K562 (cell line): Measurements from ENCODE around the gene ZNF780B. TPM values are rescaled to one million over a fixed set of nuclear protein-coding genes. Genes with fewer than 3 reads are reported as not detected.

Experiments used
- HCFC1 ChIP-seq: IDR thresholded peaks from 2 replicates; pipeline ENCODE4 v1.6.1; 2012; ENCODE audit warnings: low read depth, low read length, improper control_type of control experiment
- JUN ChIP-seq, 2 experiments: sonication (generic) in 1 of 2; formaldehyde crosslinking in 1 of 2; IDR thresholded peaks; 2 replicates each; pipeline versions ENCODE4 v1.6.1 to v1.8.0; 2012 to 2022; ENCODE audit warnings: borderline replicate concordance in 2 of 2, mild to moderate bottlenecking in 2 of 2, improper control_type of control experiment in 1 of 2, low read depth in 1 of 2, low read length in 1 of 2, missing genetic modification reagents in 1 of 2
- KAT7 ChIP-seq: sonication (generic); formaldehyde crosslinking; IDR thresholded peaks from 2 replicates; pipeline ENCODE4 v1.8.0; 2022; ENCODE audit warnings: missing genetic modification reagents, mild to moderate bottlenecking, borderline replicate concordance
- LEF1 ChIP-seq: fragments of 450-650 bp; IDR thresholded peaks from 2 replicates; pipeline ENCODE4 v1.6.1; 2016; ENCODE audit warnings: mild to moderate bottlenecking
- NCOA4 ChIP-seq: fragments of 450-650 bp; IDR thresholded peaks from 2 replicates; pipeline ENCODE4 v1.6.1; 2018; ENCODE audit warnings: mild to moderate bottlenecking; ENCODE audit not compliant: partially characterized antibody
- POU5F1 ChIP-seq: fragments of 150-350 bp; IDR thresholded peaks from 2 replicates; pipeline ENCODE4 v1.6.1; 2014; ENCODE audit warnings: borderline replicate concordance, low read length, low read depth, mild to moderate bottlenecking; ENCODE audit not compliant: partially characterized antibody
- PRPF4 ChIP-seq: fragments of 200-400 bp; formaldehyde crosslinking; IDR thresholded peaks from one replicate; pipeline ENCODE4 v1.6.1; 2017; ENCODE audit warnings: low read length, low read depth, mild to moderate bottlenecking; ENCODE audit not compliant: insufficient read depth, poor library complexity, severe bottlenecking
- RAD21 ChIP-seq, 2 experiments: fragments of 250-450 bp in 1 of 2; fragments of 450-650 bp in 1 of 2; sonication (Bioruptor Pico) in 1 of 2; formaldehyde crosslinking in 1 of 2; IDR thresholded peaks in 1 of 2; conservative IDR thresholded peaks in 1 of 2; 2 replicates each; pipeline versions ENCODE4 v1.4.0 to v1.8.0; 2020 to 2022; ENCODE audit warnings: mild to moderate bottlenecking in 2 of 2, moderate library complexity in 1 of 2
- TCF7 ChIP-seq: sonication (generic); IDR thresholded peaks from 2 replicates; pipeline ENCODE4 v1.6.1; 2016; ENCODE audit warnings: antibody characterized with exemption, borderline replicate concordance
- TEAD2 ChIP-seq: fragments of 450-650 bp; IDR thresholded peaks from 2 replicates; pipeline ENCODE4 v1.6.1; 2016; ENCODE audit warnings: missing genetic modification characterization, control low read depth, missing compliant biosample characterization
- TGIF2 ChIP-seq: sonication (generic); formaldehyde crosslinking; IDR thresholded peaks from 2 replicates; pipeline ENCODE4 v1.8.1; 2022; ENCODE audit warnings: mild to moderate bottlenecking, missing genetic modification reagents, moderate library complexity
- YY1 ChIP-seq, 3 experiments: IDR thresholded peaks; 2 replicates each; pipeline ENCODE4 v1.6.1; 2011; ENCODE audit warnings: low read length in 2 of 3, mild to moderate bottlenecking in 2 of 3, moderate library complexity in 2 of 3, borderline replicate concordance in 1 of 3, control low read depth in 1 of 3, low read depth in 1 of 3; ENCODE audit not compliant: insufficient read depth in 3 of 3, insufficient replicate concordance in 2 of 3, control insufficient read depth in 1 of 3, insufficient read length in 1 of 3; ENCODE audit errors: extremely low read depth in 1 of 3
- ZBTB43 ChIP-seq: sonication (generic); formaldehyde crosslinking; IDR thresholded peaks from 2 replicates; pipeline ENCODE4 v1.8.0; 2023; ENCODE audit warnings: mild to moderate bottlenecking, missing genetic modification reagents
- ZHX1 ChIP-seq: fragments of 150-350 bp; conservative IDR thresholded peaks from 2 replicates; pipeline ENCODE4 v1.6.1; 2014; ENCODE audit warnings: low read length
- ZKSCAN3 ChIP-seq: fragments of 250-450 bp; sonication (Bioruptor Pico); IDR thresholded peaks from 2 replicates; pipeline ENCODE4 v1.4.0; 2020
- ZNF24 ChIP-seq: fragments of 450-650 bp; IDR thresholded peaks from 2 replicates; pipeline ENCODE4 v1.6.1; 2016
- ZNF277 ChIP-seq: fragments of 250-450 bp; sonication (Bioruptor Pico); IDR thresholded peaks from 2 replicates; pipeline ENCODE4 v1.8.0; 2022; ENCODE audit warnings: inconsistent platforms, mild to moderate bottlenecking, moderate library complexity, borderline replicate concordance
- polyA plus RNA-seq, 8 experiments: library from polyadenylated mRNA; depleted of rRNA in 4 of 8; stranded (reverse) in 5 of 8; unstranded in 3 of 8; fragments of >200 nt; fragmentation: Nextera tagmentation in 2 of 8; fragmentation: Illumina TruSeq in 1 of 8; extraction: Ambion mirVana in 2 of 8; extraction: Trizol in 1 of 8; gene quantifications; 2 replicates each; pipeline versions ENCODE4 v1.2.1 to v1.2.3, GENCODE V29; 2011 to 2014; ENCODE audit warnings: inconsistent platforms in 1 of 8, missing spikeins in 1 of 8
- total RNA-seq, 7 experiments: library from RNA; depleted of rRNA in 6 of 7; stranded (reverse); fragments of >200 nt in 6 of 7; fragmentation: Illumina TruSeq in 2 of 7; extraction: Trizol in 2 of 7; gene quantifications; 2 replicates each; pipeline versions ENCODE4 v1.2.1 to v1.2.3, GENCODE V29; 2011 to 2021; ENCODE audit warnings: low replicate concordance in 1 of 7
- TF ChIP-seq, protein P1 (sequence below), 2 experiments: fragments of 450-650 bp in 1 of 2; sonication (generic) in 1 of 2; formaldehyde crosslinking; conservative IDR thresholded peaks; 2 replicates each; pipeline versions ENCODE4 v1.4.0 to v1.8.1; 2020 to 2022; ENCODE audit warnings: mild to moderate bottlenecking in 1 of 2, missing genetic modification reagents in 1 of 2

ZNF780B gene
- total and polyA plus RNA-seq, 9 of the 15 experiments (the other 6 are each of a cell fraction or from before 2014, with no cell fraction given) = 3.9 to 18.4 (median 8.8) TPM

GRCh38 chr19:40090241-40091204 lies 34.5 kb upstream of the ZNF780B start, which contains the start of gene ZNF780A (continued):
- TF ChIP-seq HCFC1 (peak; percentile 73), RAD21 (CRISPR knock-in tag; conservative IDR thresholded peaks at IDR 0.05 in 1 of 2, IDR thresholded peaks at IDR 0.05 in 1 of 2) (no peak), LEF1 (0 out of 2 replicates have a peak, but pooled peaks have one; percentile 30), ZNF277 (no peak), TGIF2 (CRISPR knock-in tag) (no peak), ZHX1 (no peak; the same call in 1 of the 2 replicates), POU5F1 (no peak), JUN (IDR thresholded peaks at IDR 0.05; ENCODE audit: borderline replicate concordance, low read depth, low read length) (no peak), JUN (CRISPR knock-in tag; IDR thresholded peaks at IDR 0.05; ENCODE audit: borderline replicate concordance) (no peak), NCOA4 (no peak), TCF7 (no peak), KAT7 (no peak), PRPF4 (no peak), ZNF24 (no peak), YY1 (IDR thresholded peaks at IDR 0.05; ENCODE audit: borderline replicate concordance in 1 of 3, control insufficient read depth in 1 of 3, extremely low read depth in 1 of 3, insufficient read depth in 3 of 3, insufficient read length in 1 of 3, insufficient replicate concordance in 2 of 3, low read depth in 1 of 3, low read length in 2 of 3) (no peak), ZBTB43 (CRISPR knock-in tag) (no peak), ZKSCAN3 (CRISPR knock-in tag) (no peak), TEAD2 (tag) (no peak)
- TF ChIP-seq, protein P1, sequence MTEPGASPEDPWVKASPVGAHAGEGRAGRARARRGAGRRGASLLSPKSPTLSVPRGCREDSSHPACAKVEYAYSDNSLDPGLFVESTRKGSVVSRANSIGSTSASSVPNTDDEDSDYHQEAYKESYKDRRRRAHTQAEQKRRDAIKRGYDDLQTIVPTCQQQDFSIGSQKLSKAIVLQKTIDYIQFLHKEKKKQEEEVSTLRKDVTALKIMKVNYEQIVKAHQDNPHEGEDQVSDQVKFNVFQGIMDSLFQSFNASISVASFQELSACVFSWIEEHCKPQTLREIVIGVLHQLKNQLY (CRISPR knock-in tag; conservative IDR thresholded peaks at IDR 0.05) = no peak
